WI38 (cell line): ENCODE data around the gene LEPR.

Source experiments
- H3K4me3 ChIP-seq: 2 replicates; pipeline ENCODE4 v1.5.1; 2011; ENCODE audit warnings: low read depth, mild to moderate bottlenecking, control low read depth, low read length
- CTCF ChIP-seq: IDR thresholded peaks from 2 replicates; pipeline ENCODE4 v1.5.1; 2012; ENCODE audit warnings: low read depth, mild to moderate bottlenecking, control low read depth, low read length

LEPR gene

GRCh38 chr1:65412984-65413375, 7.5 kb upstream of the LEPR start:
- no peak overlapping the region for H3K4me3 ChIP-seq
- no peak for TF ChIP-seq CTCF

GRCh38 chr1:65414538-65414937, 5.9 kb upstream of the LEPR start:
- H3K4me3 ChIP-seq, result no peak overlapping the region
- TF ChIP-seq CTCF, result no peak

GRCh38 chr1:65416767-65417166, 3.7 kb upstream of the LEPR start:
- no peak for TF ChIP-seq CTCF
- no peak overlapping the region for H3K4me3 ChIP-seq

GRCh38 chr1:65417729-65418128, 2.7 kb upstream of the LEPR start:
- no peak for TF ChIP-seq CTCF
- H3K4me3 ChIP-seq, result no peak overlapping the region

- H3K4me3 ChIP-seq, result no peak overlapping the region
- TF ChIP-seq CTCF, result no peak
Observed at GRCh38 chr1:65418522-65419185, 1.8 kb upstream of the LEPR start.

- TF ChIP-seq CTCF, result no peak
Observed at GRCh38 chr1:65419681-65420589, 533 bp upstream of the LEPR start.

More at GRCh38 chr1:65419681-65420589, 533 bp upstream of the LEPR start:
- H3K4me3 ChIP-seq, result peak overlapping the region; percentile 95
